Peyer's patch (tissue), 4 donors: ENCODE results near the gene RALGPS1.

Experiments used
- POLR2A ChIP-seq, 2 donors: fragments of 450-650 bp; IDR thresholded peaks; one replicate each; pipeline ENCODE4 v1.5.1; 2017; ENCODE audit warnings: antibody characterized with exemption in 2 of 2, mild to moderate bottlenecking in 2 of 2, moderate library complexity in 2 of 2
- TF ChIP-seq, protein P1 (sequence below), 6 experiments: fragments of 450-650 bp in 4 of 6; fragments of 200-600 bp in 2 of 6; sonication (generic) in 1 of 6; IDR thresholded peaks; one replicate each; pipeline ENCODE4 v1.5.1; 2017 to 2019; ENCODE audit warnings: antibody characterized with exemption in 6 of 6, mild to moderate bottlenecking in 3 of 6, moderate library complexity in 1 of 6

DNA sequence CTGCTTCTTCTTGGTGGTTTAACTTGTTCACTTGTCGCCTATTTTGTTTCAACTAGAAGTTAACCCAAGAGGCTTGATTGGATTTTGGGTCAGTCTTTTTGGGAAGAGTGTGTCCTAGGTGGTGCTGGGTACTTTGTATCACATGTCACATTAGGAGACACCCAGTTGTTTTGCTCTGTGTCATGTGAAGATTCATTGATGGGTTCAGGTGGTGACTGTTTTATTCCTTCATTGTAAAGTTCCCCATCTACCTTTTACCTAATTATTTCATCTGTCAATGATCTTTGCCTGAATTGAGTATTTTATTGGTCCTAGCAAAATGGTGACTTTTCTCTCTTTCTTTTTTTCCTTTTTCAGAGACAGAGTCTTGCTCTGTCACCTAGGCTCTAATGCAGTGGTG is 69.2 kb downstream of the RALGPS1 start:
- TF ChIP-seq, protein P1, sequence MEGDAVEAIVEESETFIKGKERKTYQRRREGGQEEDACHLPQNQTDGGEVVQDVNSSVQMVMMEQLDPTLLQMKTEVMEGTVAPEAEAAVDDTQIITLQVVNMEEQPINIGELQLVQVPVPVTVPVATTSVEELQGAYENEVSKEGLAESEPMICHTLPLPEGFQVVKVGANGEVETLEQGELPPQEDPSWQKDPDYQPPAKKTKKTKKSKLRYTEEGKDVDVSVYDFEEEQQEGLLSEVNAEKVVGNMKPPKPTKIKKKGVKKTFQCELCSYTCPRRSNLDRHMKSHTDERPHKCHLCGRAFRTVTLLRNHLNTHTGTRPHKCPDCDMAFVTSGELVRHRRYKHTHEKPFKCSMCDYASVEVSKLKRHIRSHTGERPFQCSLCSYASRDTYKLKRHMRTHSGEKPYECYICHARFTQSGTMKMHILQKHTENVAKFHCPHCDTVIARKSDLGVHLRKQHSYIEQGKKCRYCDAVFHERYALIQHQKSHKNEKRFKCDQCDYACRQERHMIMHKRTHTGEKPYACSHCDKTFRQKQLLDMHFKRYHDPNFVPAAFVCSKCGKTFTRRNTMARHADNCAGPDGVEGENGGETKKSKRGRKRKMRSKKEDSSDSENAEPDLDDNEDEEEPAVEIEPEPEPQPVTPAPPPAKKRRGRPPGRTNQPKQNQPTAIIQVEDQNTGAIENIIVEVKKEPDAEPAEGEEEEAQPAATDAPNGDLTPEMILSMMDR (IDR thresholded peaks at IDR 0.05) = no peak
- no peak for TF ChIP-seq POLR2A (IDR thresholded peaks at IDR 0.05)
